Measurements from ENCODE around the gene PDE2A. TPM values are rescaled to one million over a fixed set of nuclear protein-coding genes. Genes with fewer than 3 reads are reported as not detected.

The PDE2A gene
- polyA plus RNA-seq, 5 donors: 7.7 to 14.9 (median 9.5) TPM

GRCh38 chr11:72592698-72593495 lies 81.3 kb downstream of the PDE2A start:
- DNase-seq: no peak

- DNase-seq: no peak
Observed at GRCh38 chr11:72591785-72592502, 82.3 kb downstream of the PDE2A start.

GRCh38 chr11:72591023-72591422 lies 83.2 kb downstream of the PDE2A start:
- DNase-seq: no peak

GRCh38 chr11:72589802-72590761 lies 84.1 kb downstream of the PDE2A start:
- no peak for DNase-seq

- DNase-seq: no peak
Observed at GRCh38 chr11:72588421-72589410, 85.5 kb downstream of the PDE2A start.

- DNase-seq: no peak
Observed at GRCh38 chr11:72587696-72588095, 86.5 kb downstream of the PDE2A start.

GRCh38 chr11:72586321-72587090 lies 87.7 kb downstream of the PDE2A start:
- DNase-seq: no peak

- peak; percentile 62 to 72 for DNase-seq
Observed at GRCh38 chr11:72585762-72586311, 88.4 kb downstream of the PDE2A start.

GRCh38 chr11:72584939-72585597 lies 89.2 kb downstream of the PDE2A start:
- no peak for DNase-seq

- no peak for DNase-seq
Observed at GRCh38 chr11:72584293-72584938, 89.8 kb downstream of the PDE2A start.

GRCh38 chr11:72583616-72584292 lies 90.5 kb downstream of the PDE2A start:
- DNase-seq: no peak

GRCh38 chr11:72583177-72583553 lies 91.1 kb downstream of the PDE2A start:
- no peak for DNase-seq

GRCh38 chr11:72582206-72583176 lies 91.7 kb downstream of the PDE2A start:
- DNase-seq: no peak

GRCh38 chr11:72581067-72581466 lies 93.2 kb downstream of the PDE2A start:
- no peak for DNase-seq

GRCh38 chr11:72580642-72580950 lies 93.6 kb downstream of the PDE2A start:
- no peak for DNase-seq

- DNase-seq: no peak
Observed at GRCh38 chr11:72579816-72580641, 94.2 kb downstream of the PDE2A start.
